Activated CD4-positive, alpha-beta T cell treated with anti-CD3 and anti-CD28 coated beads for 1 hour (primary cell): ENCODE measurements around the gene CCSAP.
"Not testable (repeated sequence)": the region's sequence is repeated elsewhere in the genome, so short reads cannot be mapped to it uniquely, and the experiment has no call there.

Experiments used
- DNase-seq: peaks from one replicate; pipeline ENCODE4 v3.0.0-alpha.2; 2020

Gene CCSAP

GRCh38 chr1:229325401-229325800, 17.4 kb downstream of the CCSAP start:
- no peak for DNase-seq

GRCh38 chr1:229323885-229324553, 18.8 kb downstream of the CCSAP start:
- no peak for DNase-seq

GRCh38 chr1:229323201-229323600, 19.6 kb downstream of the CCSAP start:
- DNase-seq, result no peak

GRCh38 chr1:229319487-229319886, 23.4 kb downstream of the CCSAP start:
- no peak for DNase-seq

GRCh38 chr1:229318056-229318455, 24.8 kb downstream of the CCSAP start:
- no peak for DNase-seq

- no peak for DNase-seq
These were observed 26.7 kb downstream of the CCSAP start for GRCh38 chr1:229316166-229316565.

- no peak for DNase-seq
These were observed 32.0 kb downstream of the CCSAP start for GRCh38 chr1:229310833-229311232.

- no peak for DNase-seq
These were observed 33.2 kb downstream of the CCSAP start for GRCh38 chr1:229309684-229310083.

- DNase-seq, result no peak
These were observed 33.8 kb downstream of the CCSAP start for GRCh38 chr1:229309074-229309473.

- no peak for DNase-seq
These were observed 37.5 kb downstream of the CCSAP start for GRCh38 chr1:229305392-229305791.

- DNase-seq, result no peak
These were observed 39.0 kb downstream of the CCSAP start for GRCh38 chr1:229303855-229304254.

GRCh38 chr1:229302740-229303139, 40.1 kb downstream of the CCSAP start:
- no peak for DNase-seq

GRCh38 chr1:229300099-229300757, 42.6 kb downstream of the CCSAP start:
- no peak for DNase-seq

- DNase-seq, result no peak
These were observed 43.9 kb downstream of the CCSAP start for GRCh38 chr1:229298887-229299503.

- no peak for DNase-seq
These were observed 44.4 kb downstream of the CCSAP start for GRCh38 chr1:229298420-229298819.

- no peak for DNase-seq
These were observed 45.1 kb downstream of the CCSAP start for GRCh38 chr1:229297746-229298145.

- DNase-seq, result no peak
These were observed 46.3 kb downstream of the CCSAP start for GRCh38 chr1:229296541-229296941.

GRCh38 chr1:229295745-229296144, 47.1 kb downstream of the CCSAP start:
- no peak for DNase-seq

GRCh38 chr1:229293528-229294204, 49.2 kb downstream of the CCSAP start:
- no peak for DNase-seq

GRCh38 chr1:229291686-229292085, 51.2 kb downstream of the CCSAP start:
- not testable (repeated sequence) for DNase-seq

- DNase-seq, result no peak
These were observed 54.3 kb downstream of the CCSAP start for GRCh38 chr1:229288516-229288915.

- no peak for DNase-seq
These were observed 55.6 kb downstream of the CCSAP start for GRCh38 chr1:229287267-229287666.

- DNase-seq, result no peak
These were observed 56.6 kb downstream of the CCSAP start for GRCh38 chr1:229286099-229286766.
